Body of pancreas (tissue), 4 donors: ENCODE measurements around the gene REC114.

ENCODE experiments used
- POLR2A ChIP-seq, 3 donors: fragments of 450-650 bp; IDR thresholded peaks; one replicate each; pipeline ENCODE4 v1.6.1; 2016; ENCODE audit warnings: antibody characterized with exemption in 3 of 3, mild to moderate bottlenecking in 2 of 3
- TF ChIP-seq, protein P1 (sequence below), 7 experiments: fragments of 450-650 bp in 4 of 7; fragments of 200-600 bp in 3 of 7; sonication (generic) in 3 of 7; IDR thresholded peaks; one replicate each; pipeline ENCODE4 v1.5.1; 2016 to 2019; ENCODE audit warnings: antibody characterized with exemption in 7 of 7

DNA sequence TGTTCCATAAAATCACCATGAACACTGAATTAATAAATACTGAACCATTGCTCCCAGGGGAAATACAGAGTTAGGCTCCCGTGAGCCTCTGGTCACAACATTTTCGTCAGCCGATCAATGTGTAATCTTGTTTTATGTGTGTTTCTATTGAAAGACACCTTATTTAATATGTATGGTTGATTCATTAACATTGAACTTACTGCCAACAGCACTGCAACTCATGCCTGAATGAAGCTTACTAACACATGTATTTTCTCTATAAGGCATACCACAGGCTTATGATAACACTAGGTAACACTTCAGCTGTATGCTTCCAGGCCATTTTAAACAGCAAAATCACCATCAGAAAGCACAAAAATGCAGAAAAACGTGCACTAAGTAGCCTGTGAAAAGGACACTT lies 9.1 kb upstream of the REC114 start:
- no peak for TF ChIP-seq POLR2A (IDR thresholded peaks at IDR 0.05)
- TF ChIP-seq, protein P1, sequence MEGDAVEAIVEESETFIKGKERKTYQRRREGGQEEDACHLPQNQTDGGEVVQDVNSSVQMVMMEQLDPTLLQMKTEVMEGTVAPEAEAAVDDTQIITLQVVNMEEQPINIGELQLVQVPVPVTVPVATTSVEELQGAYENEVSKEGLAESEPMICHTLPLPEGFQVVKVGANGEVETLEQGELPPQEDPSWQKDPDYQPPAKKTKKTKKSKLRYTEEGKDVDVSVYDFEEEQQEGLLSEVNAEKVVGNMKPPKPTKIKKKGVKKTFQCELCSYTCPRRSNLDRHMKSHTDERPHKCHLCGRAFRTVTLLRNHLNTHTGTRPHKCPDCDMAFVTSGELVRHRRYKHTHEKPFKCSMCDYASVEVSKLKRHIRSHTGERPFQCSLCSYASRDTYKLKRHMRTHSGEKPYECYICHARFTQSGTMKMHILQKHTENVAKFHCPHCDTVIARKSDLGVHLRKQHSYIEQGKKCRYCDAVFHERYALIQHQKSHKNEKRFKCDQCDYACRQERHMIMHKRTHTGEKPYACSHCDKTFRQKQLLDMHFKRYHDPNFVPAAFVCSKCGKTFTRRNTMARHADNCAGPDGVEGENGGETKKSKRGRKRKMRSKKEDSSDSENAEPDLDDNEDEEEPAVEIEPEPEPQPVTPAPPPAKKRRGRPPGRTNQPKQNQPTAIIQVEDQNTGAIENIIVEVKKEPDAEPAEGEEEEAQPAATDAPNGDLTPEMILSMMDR (IDR thresholded peaks at IDR 0.05): no peak
